C4-2B (cell line): ENCODE results near the gene NOC3L.
A peak's percentile ranks its signal among the peaks of the same experiment; 100 is the strongest.

ENCODE experiments used
- H3K27ac ChIP-seq: fragments of 450-650 bp; 2 replicates; pipeline ENCODE4 v1.5.1; 2017
- ZFX ChIP-seq: fragments of 450-650 bp; IDR thresholded peaks from 2 replicates; pipeline ENCODE4 v1.6.1; 2017
- TF ChIP-seq, protein P1 (sequence below): fragments of 450-650 bp; conservative IDR thresholded peaks from 2 replicates; pipeline ENCODE4 v1.5.1; 2017; ENCODE audit warnings: mild to moderate bottlenecking

Gene NOC3L

DNA sequence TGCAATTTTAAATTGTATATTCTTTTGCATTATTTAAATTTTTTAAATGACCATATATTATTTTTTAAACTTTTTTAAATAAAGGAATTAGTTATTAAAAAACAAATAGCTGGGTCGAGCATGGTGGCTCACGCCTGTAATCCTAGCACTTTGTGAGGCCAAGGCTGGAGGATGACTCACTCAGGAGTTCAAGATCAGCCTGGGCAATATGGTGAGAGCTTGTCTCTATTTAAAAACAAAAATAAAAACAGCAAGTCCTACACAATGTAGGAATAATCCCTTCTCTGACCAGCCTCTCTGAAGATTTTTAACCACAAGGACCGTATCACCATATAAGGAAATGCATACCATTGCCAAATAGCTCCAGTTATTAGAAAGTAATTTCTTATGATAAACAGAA is 19.6 kb downstream of the NOC3L start:
- H3K27ac ChIP-seq: no peak overlapping the region
- no peak for TF ChIP-seq ZFX

DNA sequence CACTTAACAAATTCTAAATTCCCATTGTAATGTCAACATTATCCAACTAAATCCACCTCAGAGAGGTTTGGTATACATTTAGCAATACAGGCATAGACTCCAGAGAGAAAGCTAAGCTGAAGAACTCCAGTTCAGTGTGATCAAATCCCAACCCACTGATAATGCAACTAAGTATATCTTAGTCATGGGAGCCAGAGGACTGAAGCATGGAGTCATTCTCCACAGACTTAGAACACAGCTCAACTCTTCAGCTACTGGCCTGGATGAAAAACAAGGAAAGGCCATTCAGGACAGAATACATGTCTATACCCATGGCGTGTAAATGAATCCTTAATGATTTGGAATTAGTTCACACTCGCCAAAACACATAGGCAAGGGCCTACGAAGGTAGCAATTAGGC is 27.9 kb downstream of the NOC3L start:
- no peak for TF ChIP-seq ZFX
- TF ChIP-seq, protein P1, sequence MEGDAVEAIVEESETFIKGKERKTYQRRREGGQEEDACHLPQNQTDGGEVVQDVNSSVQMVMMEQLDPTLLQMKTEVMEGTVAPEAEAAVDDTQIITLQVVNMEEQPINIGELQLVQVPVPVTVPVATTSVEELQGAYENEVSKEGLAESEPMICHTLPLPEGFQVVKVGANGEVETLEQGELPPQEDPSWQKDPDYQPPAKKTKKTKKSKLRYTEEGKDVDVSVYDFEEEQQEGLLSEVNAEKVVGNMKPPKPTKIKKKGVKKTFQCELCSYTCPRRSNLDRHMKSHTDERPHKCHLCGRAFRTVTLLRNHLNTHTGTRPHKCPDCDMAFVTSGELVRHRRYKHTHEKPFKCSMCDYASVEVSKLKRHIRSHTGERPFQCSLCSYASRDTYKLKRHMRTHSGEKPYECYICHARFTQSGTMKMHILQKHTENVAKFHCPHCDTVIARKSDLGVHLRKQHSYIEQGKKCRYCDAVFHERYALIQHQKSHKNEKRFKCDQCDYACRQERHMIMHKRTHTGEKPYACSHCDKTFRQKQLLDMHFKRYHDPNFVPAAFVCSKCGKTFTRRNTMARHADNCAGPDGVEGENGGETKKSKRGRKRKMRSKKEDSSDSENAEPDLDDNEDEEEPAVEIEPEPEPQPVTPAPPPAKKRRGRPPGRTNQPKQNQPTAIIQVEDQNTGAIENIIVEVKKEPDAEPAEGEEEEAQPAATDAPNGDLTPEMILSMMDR: no peak
- H3K27ac ChIP-seq: no peak overlapping the region

DNA sequence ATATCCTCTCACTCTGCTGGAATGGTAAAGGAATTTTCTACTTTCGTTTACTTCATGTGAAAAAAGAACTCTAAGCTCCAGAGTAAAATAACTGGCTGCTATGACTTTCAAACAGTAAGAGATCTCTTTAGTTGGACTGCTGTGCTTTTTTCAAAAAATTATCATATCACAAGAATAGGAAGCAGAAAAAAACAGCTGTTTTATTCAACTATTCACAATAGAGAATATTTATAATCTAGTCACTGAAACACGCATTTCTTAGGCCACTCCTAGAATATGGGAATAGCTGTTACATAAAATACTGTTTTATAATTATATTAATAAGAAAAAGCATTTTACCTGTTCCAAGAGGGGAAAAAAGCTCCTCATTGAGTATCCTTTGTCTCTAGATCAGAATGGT is 29.7 kb downstream of the NOC3L start:
- TF ChIP-seq ZFX: no peak
- TF ChIP-seq, protein P1: no peak
- H3K27ac ChIP-seq: no peak overlapping the region

DNA sequence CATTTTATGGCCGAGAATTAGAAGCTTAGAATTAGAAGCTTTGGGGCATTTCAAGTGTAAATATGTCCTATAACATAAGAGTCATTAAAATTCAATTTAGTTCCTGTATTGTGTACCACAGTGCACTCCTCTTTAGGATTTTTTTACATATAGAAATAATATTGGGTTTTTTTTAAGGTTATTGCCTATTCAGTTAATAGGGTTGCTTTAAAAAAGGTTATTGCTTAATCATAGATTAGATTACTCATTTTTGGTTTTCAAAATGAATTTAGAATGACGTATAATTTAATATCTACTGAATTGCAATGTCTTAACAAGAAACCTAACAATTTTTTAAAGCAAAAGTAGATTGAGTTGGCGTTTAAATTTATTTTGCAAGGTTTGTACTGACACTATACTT is 34.1 kb downstream of the NOC3L start:
- no peak overlapping the region for H3K27ac ChIP-seq
- TF ChIP-seq, protein P1: no peak
- no peak for TF ChIP-seq ZFX

DNA sequence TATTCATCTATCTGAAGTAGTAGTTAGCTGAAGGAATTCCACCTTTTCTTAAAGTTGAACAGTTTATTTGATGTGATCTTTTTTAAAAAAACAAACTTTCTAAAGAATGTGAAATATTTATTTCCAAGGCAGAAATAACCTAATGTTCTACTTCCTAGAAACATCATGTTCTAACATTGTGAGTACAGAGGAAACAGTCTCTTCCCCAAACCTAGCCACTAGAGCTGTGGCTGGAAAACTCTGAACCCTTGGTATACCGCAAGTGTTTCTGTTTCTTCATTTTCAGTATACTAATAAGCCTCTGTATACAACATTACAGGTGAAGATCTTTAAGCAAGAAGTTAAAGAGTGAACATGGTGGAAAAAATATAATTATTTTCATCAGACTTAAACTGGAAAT is 35.1 kb downstream of the NOC3L start:
- H3K27ac ChIP-seq: no peak overlapping the region
- no peak for TF ChIP-seq ZFX
- TF ChIP-seq, protein P1: no peak

DNA sequence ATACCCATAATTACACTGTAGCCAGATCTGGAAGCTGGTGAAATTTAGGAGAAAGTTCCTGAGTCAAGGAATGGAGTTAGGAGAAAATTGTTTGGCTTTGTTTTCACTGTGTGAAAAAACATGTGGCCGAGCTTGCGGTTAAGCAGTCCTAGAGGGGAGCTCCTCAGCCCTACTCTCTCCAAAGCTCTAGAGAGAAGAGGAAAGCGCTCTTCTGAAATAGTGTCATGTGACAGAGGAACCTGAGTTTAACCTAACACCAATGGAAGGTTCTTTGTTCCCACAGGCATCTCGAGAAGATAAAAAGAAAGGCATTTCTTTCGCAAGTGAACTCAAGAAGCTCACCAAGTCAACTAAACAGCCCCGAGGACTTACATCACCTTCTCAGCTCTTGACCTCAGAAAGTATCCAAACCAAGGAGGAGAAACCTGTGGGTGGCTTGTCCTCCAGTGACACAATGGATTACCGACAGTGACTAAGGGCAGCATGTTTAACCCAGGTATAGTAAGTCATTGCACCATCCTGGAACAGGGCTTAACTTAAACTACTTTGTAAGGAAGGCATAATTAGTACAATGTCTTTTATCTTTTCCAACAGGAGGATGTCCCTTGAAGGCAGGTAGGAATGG is 38.0 kb downstream of the NOC3L start:
- TF ChIP-seq, protein P1: no peak
- TF ChIP-seq ZFX: no peak
- no peak overlapping the region for H3K27ac ChIP-seq

DNA sequence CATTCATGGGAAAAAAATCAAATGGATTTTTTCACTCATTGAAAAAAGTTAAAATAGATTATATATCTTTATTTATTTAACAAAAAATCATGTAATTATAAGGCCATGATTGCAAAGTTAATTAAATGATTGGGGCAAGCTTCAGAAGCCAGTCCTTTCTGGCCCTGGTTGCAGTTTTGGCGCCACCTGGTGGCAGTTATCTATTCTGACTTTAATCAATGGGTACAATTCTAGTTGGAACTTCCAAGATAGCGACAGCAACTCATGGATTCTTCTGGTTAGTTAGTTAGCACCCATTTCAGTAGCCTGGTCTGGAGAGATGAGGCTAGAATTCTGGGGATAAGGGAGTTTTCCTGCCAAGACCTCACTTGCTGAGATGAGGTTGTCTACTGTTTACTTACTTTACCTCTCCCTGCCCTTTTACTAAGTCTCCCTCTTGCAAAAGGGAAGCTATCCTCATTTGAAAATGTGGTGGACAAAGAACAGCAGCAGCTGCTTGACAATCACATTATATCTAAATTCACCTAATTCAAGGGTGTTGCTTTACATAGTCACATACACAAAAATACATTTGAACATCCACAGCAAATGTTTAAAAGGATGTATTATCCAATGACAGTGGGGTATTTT is 42.3 kb downstream of the NOC3L start:
- no peak overlapping the region for H3K27ac ChIP-seq
- TF ChIP-seq ZFX: no peak
- TF ChIP-seq, protein P1: peak; percentile 75

DNA sequence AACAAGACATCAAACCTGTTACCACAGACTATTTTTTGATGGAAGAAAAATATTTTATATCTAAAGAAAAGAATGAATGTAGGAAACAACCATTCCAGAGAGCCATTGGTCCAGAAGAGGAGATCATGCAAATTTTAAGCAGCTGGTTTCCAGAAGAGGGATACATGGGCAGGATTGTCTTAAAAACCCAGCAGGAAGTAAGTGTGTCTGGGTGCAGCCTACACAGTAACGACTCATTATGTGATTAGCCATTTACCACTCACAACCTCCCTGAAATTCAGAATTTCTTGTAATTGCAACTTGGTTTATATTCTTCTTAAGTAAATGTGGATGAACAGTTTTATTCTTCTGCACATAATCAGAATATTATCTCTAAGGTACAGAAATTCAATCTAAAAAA is 46.2 kb downstream of the NOC3L start:
- no peak overlapping the region for H3K27ac ChIP-seq
- TF ChIP-seq ZFX: no peak
- TF ChIP-seq, protein P1: no peak
